ENCODE measurements around the gene ICA1L.
"Not testable (repeated sequence)": the region's sequence is repeated elsewhere in the genome, so short reads cannot be mapped to it uniquely, and the experiment has no call there.

ICA1L gene

GRCh38 chr2:202847693-202848524 is 23.7 kb downstream of the ICA1L start:
- no peak for DNase-seq (ENCODE audit: low read depth in 2 of 2)

- no peak for DNase-seq (ENCODE audit: low read depth in 2 of 2)
These were observed 26.9 kb downstream of the ICA1L start for GRCh38 chr2:202844656-202845055.

- DNase-seq (ENCODE audit: low read depth in 2 of 2) = no peak
These were observed 28.9 kb downstream of the ICA1L start for GRCh38 chr2:202842690-202843089.

- DNase-seq (ENCODE audit: low read depth in 2 of 2) = no peak
These were observed 30.3 kb downstream of the ICA1L start for GRCh38 chr2:202841090-202841867.

GRCh38 chr2:202831242-202832220 is 40.0 kb downstream of the ICA1L start:
- DNase-seq (ENCODE audit: low read depth in 2 of 2) = peak; percentile 14 to 21

- no peak for DNase-seq (ENCODE audit: low read depth in 2 of 2)
These were observed 46.7 kb downstream of the ICA1L start for GRCh38 chr2:202824901-202825300.

GRCh38 chr2:202822411-202822810 is 49.2 kb downstream of the ICA1L start:
- no peak for DNase-seq (ENCODE audit: low read depth in 2 of 2)

- DNase-seq (ENCODE audit: low read depth in 2 of 2) = no peak
These were observed 50.1 kb downstream of the ICA1L start for GRCh38 chr2:202821206-202822160.

- DNase-seq (ENCODE audit: low read depth in 2 of 2) = no peak
These were observed 53.2 kb downstream of the ICA1L start for GRCh38 chr2:202818321-202818720.

GRCh38 chr2:202817771-202818170 is 53.8 kb downstream of the ICA1L start:
- DNase-seq (ENCODE audit: low read depth in 2 of 2) = no peak

GRCh38 chr2:202815548-202816360 is 55.8 kb downstream of the ICA1L start:
- no peak for DNase-seq (ENCODE audit: low read depth in 2 of 2)

GRCh38 chr2:202814226-202814625 is 57.3 kb downstream of the ICA1L start:
- DNase-seq (ENCODE audit: low read depth in 2 of 2) = no peak

GRCh38 chr2:202813387-202813786 is 58.2 kb downstream of the ICA1L start:
- DNase-seq (ENCODE audit: low read depth in 2 of 2) = no peak

- no peak for DNase-seq (ENCODE audit: low read depth in 2 of 2)
These were observed 62.8 kb downstream of the ICA1L start for GRCh38 chr2:202808754-202809153.

- DNase-seq (ENCODE audit: low read depth in 2 of 2) = not testable (repeated sequence)
These were observed 64.0 kb downstream of the ICA1L start for GRCh38 chr2:202807431-202808138.

- DNase-seq (ENCODE audit: low read depth in 2 of 2) = not testable (repeated sequence)
These were observed 65.7 kb downstream of the ICA1L start for GRCh38 chr2:202805911-202806310.

- DNase-seq (ENCODE audit: low read depth in 2 of 2) = no peak
These were observed 73.6 kb downstream of the ICA1L start for GRCh38 chr2:202797944-202798343.

- DNase-seq (ENCODE audit: low read depth in 2 of 2) = no peak
These were observed 80.9 kb downstream of the ICA1L start for GRCh38 chr2:202790676-202791075.

- DNase-seq (ENCODE audit: low read depth in 2 of 2) = no peak
These were observed 84.7 kb downstream of the ICA1L start for GRCh38 chr2:202786842-202787241.

Measured in stimulated activated CD4-positive, alpha-beta T cell treated with anti-CD3 and anti-CD28 coated beads, Interleukin-15, amount 100 ng/mL, for 48 hours (primary cell).